GM21381 (cell line): Measurements from ENCODE around the gene CDC73.
"Not testable (repeated sequence)": the region's sequence is repeated elsewhere in the genome, so short reads cannot be mapped to it uniquely, and the experiment has no call there.

ENCODE experiments used
- ATAC-seq: cut with Tn5 transposase; IDR thresholded peaks from one replicate; pipeline ENCODE4 v1.9.1; 2021; ENCODE audit warnings: mild to moderate bottlenecking, moderate library complexity; ENCODE audit not compliant: unreplicated experiment

The CDC73 gene

DNA sequence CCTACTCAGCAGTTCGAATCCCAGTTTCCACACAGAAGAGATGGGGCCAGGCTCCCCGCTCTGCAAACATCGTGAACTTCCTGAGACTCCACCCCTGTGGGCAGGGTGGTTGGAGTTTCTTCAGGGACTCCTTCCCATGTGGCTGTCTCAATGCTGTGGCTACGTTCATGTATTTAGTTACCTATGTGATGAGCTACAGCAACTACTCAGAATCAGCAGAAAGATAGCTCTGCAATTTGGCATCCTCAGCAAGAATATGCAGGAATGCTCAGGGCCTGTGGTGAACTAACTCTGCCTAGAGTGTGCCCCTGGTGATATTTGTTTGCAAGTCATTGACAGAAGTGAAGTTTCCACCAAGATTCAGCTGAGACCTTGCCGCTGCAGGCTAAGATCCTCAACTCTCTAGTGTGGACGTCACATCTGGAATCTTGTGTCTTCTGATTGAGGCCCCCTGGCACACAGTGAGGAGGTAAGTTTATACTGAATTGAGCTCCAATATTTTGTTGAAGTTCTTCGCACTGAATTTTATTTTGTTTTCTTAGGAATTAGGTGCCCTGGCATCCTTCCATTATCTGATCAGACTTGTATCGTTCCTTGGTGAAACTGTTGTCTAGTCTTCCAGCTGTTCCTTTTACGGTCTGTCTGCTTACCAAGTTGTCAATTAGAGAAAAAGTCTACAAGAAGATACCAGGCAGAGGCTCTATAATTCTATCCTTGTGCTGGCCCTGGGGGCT lies 8.4 kb upstream of the CDC73 start:
- ATAC-seq = no peak

DNA sequence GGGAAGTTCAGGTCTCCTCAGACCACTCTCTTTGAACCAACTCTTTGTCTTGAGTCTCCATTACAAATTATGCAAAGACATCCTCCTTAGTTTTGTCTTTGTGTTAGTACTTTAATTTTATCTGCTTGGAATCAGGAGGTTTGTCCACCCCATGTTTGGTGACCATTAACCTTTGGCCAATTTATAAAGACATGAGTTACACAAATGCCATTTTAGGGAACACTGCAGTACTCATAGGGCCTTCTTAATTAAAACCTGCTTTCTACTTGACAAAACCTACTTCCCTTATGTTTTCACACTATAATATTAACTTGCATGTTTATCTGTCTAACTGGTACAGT lies 7.9 kb upstream of the CDC73 start:
- ATAC-seq = no peak

DNA sequence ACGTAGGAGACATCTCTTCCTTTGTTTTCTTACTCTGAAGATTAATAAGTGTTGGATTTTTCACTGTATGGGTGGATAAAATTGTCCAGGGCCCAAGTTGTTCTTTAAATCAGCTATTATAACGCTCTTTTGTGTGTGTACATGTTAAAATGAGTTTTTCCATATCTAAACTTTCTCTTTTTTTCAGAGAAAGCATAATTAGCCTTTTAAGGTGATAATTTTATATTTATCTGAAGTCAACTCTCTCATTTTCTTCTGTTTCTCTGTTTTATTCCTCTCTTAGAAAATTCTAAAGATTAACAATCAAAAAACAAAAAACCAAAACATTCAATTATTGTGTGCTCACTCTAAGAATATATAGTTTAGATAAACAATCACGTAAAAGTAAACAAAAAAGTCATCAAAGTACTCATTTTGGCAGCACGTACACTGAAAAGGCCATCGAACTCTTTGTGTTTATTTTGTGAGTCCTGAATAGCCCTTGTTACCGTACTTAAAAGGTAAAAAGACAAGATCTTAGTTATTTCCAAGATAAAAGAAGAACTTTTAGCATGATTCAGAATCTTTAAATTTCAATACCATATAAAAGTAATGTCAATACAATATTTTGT lies 7.2 kb upstream of the CDC73 start:
- ATAC-seq = no peak

DNA sequence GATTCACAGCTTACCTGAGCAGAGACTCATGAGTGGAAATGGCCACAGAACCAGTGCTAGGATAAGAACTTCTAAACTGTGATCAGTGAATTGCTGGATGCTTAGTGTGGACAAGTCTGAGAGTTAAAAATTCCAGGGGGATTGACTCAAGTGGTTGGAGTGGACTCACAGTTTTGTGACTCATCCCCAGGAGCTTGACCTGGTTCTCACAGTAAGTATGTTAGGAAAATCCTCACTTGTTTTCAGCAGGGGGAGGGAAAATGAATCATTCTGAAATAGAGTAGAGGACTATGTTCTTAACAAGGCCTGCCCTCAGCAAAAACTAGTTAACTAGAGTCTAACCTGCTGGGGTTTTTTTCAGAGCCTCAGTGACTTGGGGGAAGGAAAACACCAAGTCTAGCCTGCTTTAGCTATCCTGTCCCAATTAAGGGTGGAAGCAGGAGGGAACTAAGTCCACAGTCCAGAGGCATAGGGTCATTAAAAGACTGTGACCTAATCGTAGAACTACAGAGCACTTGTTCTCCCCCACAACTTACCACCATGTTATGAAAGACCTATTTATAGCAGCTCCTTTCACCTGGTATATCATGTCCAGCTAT lies 6.1 kb upstream of the CDC73 start:
- ATAC-seq = no peak

DNA sequence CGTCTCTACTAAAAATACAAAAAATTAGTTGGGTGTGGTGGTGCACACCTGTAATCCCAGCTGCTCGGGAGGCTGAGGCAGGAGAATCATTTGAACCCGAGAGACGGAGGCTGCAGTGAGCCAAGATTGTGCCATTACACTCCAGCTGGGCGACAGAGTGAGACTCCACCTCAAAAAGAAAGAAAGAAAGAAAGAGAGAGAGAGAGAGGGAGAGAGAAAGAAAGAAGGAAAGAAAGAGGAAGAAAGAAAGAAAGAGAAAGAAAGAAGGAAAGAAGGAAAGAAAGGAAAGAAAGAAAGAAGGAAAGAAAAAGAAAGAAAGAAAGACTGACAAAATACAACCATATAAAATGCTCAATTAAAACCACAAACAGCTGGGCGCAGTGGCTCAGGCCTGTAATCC lies 4.7 kb upstream of the CDC73 start:
- not testable (repeated sequence) for ATAC-seq

DNA sequence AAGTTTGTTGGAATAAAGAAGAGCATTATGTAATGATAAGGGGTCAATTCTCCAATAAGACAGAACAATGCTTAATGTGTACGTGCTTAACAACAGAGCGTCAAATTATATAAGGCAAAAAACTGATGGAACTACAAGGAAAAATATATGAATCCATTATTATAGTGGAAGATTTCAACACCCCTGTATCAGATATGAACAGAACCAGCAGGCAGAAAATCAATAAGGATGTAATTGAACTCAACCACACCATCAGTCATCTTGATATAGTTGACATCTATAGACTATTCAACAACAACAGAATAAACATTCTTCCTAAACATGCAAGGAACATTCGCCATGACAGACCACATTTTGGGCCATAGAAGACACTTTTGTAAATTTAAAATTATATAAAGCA lies 3.6 kb upstream of the CDC73 start:
- ATAC-seq = no peak

DNA sequence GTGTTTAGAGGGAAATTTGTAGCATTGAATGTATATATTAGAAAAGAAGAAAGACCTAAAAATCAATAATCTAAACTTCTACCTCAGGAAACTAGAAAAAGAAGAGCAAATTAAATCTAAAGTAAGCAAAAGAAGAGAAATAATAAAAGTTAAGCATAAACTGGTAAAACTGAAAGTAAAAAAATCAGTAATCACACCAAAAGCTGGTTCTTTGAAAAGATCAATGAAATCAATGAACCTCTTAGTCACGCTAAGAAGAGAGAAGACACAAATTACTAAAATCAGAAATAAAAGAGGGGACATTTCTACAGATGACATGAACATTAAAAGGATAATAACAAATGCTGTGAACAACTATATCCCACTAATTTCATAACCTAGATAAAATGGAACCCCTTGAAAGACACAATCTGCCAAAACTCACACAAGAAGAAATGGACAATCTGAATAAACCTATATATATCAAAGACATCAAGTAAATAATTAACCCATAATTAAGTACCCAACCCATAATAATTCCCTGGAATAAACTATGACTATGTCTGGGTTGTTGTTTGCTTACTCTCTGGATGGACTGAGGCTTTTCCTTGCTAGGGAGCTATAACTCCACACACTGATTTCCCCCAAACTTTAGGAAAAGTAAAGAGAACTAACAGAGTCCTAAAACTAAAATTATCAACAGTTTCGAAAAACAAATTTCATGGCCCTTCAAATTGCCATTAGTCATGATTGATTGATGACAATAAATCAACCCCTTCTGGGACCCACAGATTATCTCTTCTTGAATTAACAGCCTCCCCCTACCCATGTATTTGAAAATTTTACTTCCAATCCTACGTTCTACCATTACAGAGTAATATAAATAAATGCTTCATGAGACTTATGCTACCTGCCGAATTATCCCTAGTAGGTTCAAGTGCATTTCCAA lies 2.8 kb upstream of the CDC73 start:
- ATAC-seq = no peak

DNA sequence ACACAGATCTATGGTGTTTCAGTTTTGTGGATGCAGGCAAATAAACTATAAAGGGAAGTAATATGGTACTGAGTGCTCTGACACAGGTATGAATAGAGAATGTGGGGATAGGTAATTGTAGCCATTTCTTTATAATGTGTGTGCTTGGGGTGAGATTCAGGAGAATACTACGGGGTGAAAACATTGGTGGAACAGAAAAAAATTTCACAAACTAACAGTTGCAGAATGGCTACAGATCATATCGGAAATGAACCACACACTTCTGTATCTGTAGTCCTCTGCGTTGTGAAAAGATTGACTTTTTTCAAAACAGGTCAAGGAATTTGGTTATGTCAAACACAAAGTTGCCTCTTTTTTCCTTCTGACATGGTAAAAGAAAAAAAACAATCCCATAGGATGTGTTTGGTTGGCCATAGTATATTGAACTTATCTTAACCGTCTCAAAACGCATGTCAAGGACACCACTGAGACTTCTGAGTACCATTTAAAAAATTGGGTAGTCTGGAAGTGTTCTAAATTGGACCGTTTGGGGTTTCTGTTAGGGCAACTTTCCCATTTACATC lies 1.1 kb upstream of the CDC73 start:
- no peak for ATAC-seq

DNA sequence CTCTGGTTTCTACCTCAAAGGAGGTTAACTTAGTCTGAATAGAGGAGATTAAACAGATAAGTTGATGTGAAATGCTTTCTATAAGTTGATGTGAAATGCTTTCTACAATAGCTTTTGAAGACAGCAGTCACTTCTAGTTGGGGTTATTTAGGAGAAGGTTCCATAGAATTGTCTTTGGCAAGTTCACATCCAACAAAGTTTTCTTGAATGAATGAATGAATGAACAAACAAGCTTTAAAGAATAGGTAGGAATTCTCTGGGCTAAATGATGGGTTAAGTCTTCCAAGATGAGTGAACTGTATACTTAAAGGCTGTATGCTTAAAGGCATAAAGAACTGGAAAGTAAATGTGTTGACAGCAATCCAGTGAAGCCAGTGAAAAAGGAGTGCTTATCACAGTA lies 1.9 kb downstream of the CDC73 start:
- no peak for ATAC-seq

DNA sequence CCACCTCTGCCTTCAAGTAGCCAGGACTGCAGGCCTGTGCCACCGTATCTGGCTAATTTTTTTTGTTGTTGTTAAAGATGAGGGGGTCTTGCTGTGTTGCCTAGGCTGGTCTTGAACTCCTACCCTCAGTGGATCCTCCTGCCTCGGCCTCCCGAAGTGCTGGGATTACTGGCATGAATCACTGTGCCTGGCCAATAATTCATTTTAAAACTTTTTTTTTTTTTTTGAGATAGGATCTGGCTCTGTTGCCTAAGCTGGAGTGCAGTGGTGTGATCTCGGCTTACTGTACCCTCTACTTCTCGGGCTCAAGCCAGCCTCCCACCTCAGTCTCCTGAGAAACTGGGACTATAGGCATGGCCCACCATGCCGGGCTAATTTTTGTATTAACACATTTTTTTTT lies 3.5 kb downstream of the CDC73 start:
- no peak for ATAC-seq

DNA sequence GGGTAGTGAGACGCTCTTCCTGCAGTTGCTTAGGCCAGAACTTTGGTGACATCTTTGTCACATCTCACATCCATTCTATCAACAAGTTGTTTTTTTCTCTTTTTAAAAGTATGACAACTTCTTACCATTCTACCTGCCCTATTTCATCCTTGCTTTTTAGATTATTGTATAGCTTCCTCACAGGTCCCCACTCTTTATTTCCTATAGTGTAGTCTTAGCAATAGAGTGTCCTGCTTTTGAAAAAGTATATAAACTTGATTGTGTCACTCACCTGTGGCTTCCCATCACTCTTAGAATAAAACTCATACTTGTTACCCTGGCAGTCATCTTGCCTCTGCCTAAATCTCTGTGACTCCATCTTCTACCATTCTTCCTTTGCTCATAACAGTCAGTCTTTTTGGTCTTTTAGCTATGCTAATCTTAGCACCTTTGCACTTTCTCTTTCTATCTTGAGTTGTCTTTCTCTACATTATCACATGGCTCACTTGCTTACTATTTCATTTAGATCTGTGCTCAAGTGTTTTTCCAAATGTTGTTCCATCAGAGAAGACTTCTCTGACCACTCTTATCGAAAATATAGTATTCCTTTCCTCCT lies 9.5 kb downstream of the CDC73 start:
- peak; percentile 71 for ATAC-seq

DNA sequence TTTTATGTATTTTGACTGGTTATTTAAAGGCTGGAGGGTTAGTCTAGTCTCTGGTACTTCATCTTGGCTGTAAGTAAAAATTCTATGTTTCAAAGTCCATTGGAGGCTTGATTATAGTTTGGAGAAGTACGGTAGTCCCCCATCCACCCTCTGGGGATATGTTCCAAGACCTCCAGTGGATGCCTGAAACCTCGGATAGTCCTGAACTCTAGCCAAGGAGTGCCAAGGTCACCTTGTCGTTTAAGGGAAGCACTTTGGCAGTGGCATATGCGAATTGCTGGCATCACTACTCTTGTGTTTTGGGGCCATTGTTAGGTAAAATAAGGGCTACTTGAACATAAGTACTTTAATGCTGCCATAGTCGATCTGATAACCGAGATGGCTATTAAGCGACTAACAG lies 18.4 kb downstream of the CDC73 start:
- no peak for ATAC-seq

DNA sequence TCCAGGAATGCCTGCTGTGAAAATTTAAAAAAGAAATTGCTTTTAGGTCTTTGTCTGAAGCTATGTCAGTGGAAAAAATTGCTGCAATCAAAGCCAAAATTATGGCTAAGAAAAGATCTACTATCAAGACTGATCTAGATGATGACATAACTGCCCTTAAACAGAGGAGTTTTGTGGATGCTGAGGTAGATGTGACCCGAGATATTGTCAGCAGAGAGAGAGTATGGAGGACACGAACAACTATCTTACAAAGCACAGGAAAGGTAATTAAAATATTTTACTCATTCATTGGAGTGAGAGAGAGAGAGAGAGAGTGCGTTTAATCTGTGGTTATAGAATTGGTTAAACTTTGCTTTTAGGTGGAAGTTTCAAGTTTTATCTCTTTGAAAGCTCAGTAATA lies 20.0 kb downstream of the CDC73 start:
- no peak for ATAC-seq

DNA sequence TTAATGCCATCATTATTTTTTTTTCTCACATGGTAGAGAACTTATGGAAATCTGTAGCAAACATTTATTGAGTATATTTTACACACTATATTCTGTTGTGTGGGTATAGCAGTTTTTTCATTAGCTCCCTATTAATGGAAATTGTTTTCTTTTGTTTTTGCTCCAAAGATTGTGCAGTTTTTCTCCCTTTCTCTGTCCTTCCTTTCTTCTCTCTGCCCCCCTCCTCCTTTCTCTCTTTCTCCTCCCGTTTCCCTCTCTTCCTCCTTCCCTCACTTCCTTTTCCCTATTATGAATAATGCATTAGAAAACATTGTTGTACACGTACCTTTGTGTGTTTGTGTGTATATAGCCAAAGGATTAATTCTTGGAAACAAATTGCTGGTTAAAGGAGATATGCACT lies 20.6 kb downstream of the CDC73 start:
- no peak for ATAC-seq

DNA sequence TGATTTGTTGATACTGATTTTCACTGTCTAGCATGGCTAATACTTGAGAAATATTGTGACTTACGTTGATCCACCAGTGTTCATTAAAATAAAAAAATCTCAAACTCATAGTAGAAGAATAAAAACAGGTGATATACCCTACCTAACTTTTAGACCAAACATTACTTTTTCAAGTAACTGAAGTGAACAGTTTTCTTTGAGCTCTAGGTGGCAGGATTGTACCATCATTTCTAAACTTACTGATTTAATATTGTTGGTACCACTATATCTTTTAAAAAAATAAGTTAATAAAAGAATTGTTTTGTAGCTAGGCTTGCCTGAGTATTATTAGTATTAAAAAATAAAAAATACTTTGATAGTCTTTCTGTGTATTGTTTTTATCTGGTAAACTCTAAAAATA lies 21.5 kb downstream of the CDC73 start:
- ATAC-seq = no peak

DNA sequence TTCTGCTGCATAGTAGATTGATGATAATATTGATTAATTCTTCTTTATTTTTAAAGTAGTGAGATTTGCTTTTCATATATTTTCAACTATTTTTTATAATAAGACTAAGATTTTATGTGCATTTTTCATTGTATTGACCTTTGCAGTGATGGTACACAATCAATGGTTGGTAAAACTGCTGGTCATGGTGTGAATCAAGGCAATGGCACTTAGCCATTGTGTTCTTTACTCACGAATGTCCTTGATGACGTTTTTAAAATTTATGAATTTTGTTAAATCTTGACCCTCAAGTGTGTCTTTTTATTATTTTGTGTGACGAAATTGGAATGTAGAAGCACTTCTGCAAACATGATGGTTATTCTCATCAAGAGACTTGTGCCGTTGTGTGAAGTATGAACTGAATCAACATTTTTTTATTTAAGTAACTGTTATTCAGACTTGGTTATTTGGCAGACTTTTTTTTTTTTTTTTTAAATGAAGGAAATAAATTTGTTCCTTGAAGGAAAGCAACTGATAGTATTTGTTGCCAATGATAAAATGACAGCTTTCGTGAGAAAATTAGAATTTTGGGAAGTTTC lies 22.6 kb downstream of the CDC73 start:
- ATAC-seq = no peak

DNA sequence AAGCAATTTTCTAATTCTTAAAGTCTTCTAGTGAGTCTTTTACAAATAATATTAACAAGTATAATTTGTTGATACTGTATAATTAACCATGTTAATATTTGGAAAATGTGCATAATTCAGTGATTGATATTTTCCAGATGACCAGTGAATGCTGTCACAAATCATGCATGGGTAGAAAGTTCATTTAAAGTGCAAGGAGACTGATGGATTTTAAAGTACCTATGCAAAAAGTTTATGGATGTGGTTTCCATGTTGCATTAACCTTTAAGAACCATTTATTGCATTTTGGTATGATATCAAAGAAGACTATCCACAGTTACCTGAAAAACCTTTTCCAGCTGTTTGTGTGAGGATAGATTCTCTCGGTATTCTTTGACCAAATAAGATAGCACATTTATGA lies 23.2 kb downstream of the CDC73 start:
- no peak for ATAC-seq

DNA sequence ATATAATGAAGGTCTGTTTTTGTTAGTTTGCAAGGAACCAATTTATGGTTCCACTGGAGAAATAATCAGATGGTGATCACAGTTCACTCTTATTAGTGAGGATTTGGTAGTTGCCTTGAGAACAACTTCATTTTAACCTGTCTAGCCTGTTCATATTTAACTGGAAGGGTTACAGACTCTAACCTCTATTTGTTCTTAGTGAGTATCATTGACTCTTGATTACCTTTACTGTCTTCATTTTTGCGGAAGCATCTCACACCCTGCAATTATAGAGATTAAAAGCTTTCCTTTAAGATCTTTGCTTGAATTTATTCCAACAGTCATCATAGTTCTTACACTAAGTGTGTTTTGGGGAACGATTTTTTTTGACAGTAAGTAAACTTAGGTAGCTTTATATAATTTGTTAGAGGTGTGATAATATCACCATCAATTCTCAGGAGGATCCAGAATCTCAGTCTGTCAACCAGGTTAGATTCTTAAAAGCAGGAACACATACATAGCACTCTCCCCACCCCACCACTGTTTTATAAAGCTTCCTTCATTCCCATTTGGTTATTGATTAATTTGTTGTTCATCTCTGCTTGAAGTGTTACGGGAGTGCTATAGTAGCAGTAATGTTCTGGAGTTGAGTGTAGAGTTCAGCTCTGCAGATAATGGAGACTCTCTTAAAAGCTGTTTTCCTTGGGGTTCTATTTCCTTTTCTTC lies 34.4 kb downstream of the CDC73 start:
- no peak for ATAC-seq

DNA sequence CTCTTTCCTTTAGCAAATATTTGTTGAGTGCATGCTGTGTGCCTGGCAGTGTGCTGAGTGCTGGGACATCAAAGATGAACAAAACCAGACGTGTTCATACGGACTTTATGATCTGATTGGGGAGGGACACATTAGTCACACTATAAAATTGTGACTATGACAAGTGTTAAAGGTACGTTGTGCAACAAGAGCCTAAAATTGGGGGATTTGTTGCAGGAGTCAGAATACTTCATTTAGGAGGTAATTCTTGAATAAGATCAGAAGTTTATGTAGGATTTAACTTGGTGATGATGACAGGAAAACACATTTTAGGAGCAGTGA lies 35.0 kb downstream of the CDC73 start:
- no peak for ATAC-seq

DNA sequence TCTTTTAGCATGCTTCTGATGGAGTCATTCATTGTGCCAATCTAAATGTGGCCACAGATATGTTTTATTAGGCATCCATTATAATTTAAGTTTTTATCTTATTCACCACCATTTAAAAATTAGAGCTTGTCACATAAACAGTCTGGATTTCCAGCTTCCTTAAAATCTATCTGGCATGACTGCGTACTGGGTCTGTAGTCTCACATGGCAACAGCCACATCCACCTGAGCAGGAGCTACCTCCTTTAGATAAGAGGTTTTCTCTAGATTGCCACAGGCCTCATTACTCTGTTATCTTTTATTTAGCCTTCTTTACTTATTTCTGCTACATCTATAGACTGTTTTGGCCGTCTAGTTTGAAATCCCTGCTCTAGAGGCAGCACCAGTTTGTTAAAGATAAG lies 35.5 kb downstream of the CDC73 start:
- ATAC-seq = no peak
